HS-5 (cell line): Measurements from ENCODE around the gene RARS1.

Experiments used
- DNase-seq: peaks from one replicate; pipeline ENCODE4 v3.0.0-alpha.2; 2012; ENCODE audit warnings: low read depth

RARS1 gene

GRCh38 chr5:168557389-168557788 is 71.1 kb downstream of the RARS1 start:
- DNase-seq = no peak

DNA sequence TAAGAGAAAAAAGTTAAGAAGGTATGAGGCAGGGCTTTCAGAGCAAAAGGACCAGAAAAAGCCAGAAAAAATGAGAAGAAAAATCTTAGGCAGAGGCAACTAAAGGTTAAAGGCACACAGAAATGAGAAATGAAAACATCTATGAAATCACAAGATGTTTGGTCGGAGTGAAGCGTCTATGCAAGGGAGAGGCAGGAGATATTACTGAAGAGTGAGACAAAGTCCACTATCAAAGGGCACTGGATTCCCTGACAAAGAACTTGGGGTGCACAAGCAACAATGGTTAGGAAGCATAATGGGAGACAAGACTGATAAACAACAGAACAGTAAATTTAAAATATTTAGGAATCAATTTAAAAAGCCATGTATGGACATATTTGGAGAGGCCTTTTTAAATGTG is 76.0 kb downstream of the RARS1 start:
- DNase-seq = no peak

GRCh38 chr5:168563959-168564358 is 77.7 kb downstream of the RARS1 start:
- DNase-seq = no peak

- no peak for DNase-seq
Measured at GRCh38 chr5:168568738-168569137, 82.5 kb downstream of the RARS1 start.
